GDM1 (cell line): Measurements from ENCODE around the gene MYO1A.
"Not testable (repeated sequence)": the region's sequence is repeated elsewhere in the genome, so short reads cannot be mapped to it uniquely, and the experiment has no call there.

Experiments
- DNase-seq: peaks from one replicate; lab custom pipeline; 2025; lab: John Stamatoyannopoulos, UW

MYO1A gene

GRCh38 chr12:57046947-57047890 is 2.7 kb downstream of the MYO1A start:
- DNase-seq, result no peak

- DNase-seq, result no peak
Measured at GRCh38 chr12:57046086-57046791, 3.7 kb downstream of the MYO1A start.

GRCh38 chr12:57044889-57045288 is 5.0 kb downstream of the MYO1A start:
- no peak for DNase-seq

- DNase-seq, result no peak
Measured at GRCh38 chr12:57044468-57044867, 5.5 kb downstream of the MYO1A start.

- DNase-seq, result no peak
Measured at GRCh38 chr12:57042695-57043094, 7.2 kb downstream of the MYO1A start.

- no peak for DNase-seq
Measured at GRCh38 chr12:57040750-57041149, 9.2 kb downstream of the MYO1A start.

- no peak for DNase-seq
Measured at GRCh38 chr12:57040211-57040610, 9.7 kb downstream of the MYO1A start.

- DNase-seq, result no peak
Measured at GRCh38 chr12:57039016-57039798, 10.7 kb downstream of the MYO1A start.

- no peak for DNase-seq
Measured at GRCh38 chr12:57037264-57037663, 12.7 kb downstream of the MYO1A start.

- no peak for DNase-seq
Measured at GRCh38 chr12:57033431-57033830, 16.5 kb downstream of the MYO1A start.

GRCh38 chr12:57031789-57032188 is 18.1 kb downstream of the MYO1A start:
- DNase-seq, result no peak

- DNase-seq, result peak; percentile 53
Measured at GRCh38 chr12:57031138-57031725, 18.7 kb downstream of the MYO1A start.

GRCh38 chr12:57029457-57029856 is 20.5 kb downstream of the MYO1A start:
- DNase-seq, result no peak

GRCh38 chr12:57027805-57028153 is 22.1 kb downstream of the MYO1A start:
- DNase-seq, result no peak

- DNase-seq, result no peak
Measured at GRCh38 chr12:57027011-57027804, 22.7 kb downstream of the MYO1A start.

- no peak for DNase-seq
Measured at GRCh38 chr12:57025196-57025595, 24.7 kb downstream of the MYO1A start.

GRCh38 chr12:57022324-57022723 is 27.6 kb downstream of the MYO1A start:
- DNase-seq, result not testable (repeated sequence)

GRCh38 chr12:57019983-57020719 is 29.8 kb downstream of the MYO1A start:
- DNase-seq, result no peak

- no peak for DNase-seq
Measured at GRCh38 chr12:57018906-57019305, 31.0 kb downstream of the MYO1A start.

- not testable (repeated sequence) for DNase-seq
Measured at GRCh38 chr12:57018353-57018752, 31.6 kb downstream of the MYO1A start.

GRCh38 chr12:57016348-57016747 is 33.6 kb downstream of the MYO1A start, which contains the start of gene TAC3:
Gene TAC3, minus strand, starts transcription at chr12:57016529. Its CDS starts 732 bp downstream, at chr12:57015797.
- no peak for DNase-seq
